Suppressor macrophage treated with lipopolysaccharide for 1 hour (primary cell): Measurements from ENCODE around the gene AMZ1.
A peak's percentile ranks its signal among the peaks of the same experiment; 100 is the strongest.
"Not testable (repeated sequence)": the region's sequence is repeated elsewhere in the genome, so short reads cannot be mapped to it uniquely, and the experiment has no call there.

ENCODE experiments used
- DNase-seq, 3 donors: peaks; one replicate each; pipeline ENCODE4 v3.0.0-alpha.2; 2020 to 2022

AMZ1 gene

GRCh38 chr7:2729893-2730716 is 42.1 kb downstream of the AMZ1 start:
- DNase-seq = no peak

DNA sequence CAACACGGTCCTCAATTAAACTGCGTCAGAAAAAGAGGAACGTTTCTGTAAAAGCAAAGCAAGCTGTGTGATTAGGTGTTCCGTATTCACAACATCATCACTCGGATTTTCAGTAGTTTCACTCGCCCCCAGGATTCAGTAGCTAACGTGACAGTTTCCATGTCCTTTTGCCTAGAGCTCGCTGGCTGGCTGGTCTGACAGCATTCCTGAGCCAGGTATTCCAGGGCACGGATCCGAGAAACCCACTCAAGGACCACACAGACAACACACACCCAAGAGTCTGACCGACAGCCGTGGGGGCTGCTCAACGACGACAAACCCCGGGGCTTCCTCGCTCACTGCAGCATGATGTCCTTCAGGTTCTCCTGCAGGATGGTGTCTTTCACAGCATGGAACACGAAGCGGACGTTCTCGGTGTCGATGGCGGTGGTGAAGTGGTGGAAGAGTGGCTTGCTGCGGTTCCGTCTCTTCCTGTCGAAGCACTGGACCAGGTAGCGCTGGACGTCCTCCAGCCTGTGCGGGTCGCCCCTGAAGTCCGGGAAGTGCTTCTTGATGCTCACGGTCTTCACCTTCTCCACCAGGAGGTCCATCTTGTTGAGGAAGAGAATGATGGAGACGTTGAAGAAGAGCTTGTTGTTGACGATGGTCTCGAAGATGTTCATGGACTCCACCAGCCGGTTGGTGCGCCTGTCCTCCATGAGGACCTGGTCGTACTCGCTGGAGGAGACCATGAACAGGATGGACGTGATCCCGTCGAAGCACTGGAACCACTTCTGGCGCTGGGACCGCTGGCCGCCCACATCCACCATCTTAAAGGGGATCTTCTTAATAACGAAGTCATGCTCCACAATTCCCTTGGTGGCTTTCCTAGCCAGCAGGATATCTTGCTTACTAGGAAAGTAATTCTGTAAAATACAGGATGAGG is 43.1 kb downstream of the AMZ1 start:
- no peak for DNase-seq

GRCh38 chr7:2732388-2732787 is 44.4 kb downstream of the AMZ1 start:
- DNase-seq = no peak

GRCh38 chr7:2732959-2733584 is 45.1 kb downstream of the AMZ1 start:
- peak; percentile 46 to 53 (median 49) for DNase-seq

GRCh38 chr7:2734084-2734686 is 46.2 kb downstream of the AMZ1 start:
- DNase-seq = peak; percentile 47 to 57 (median 48)

DNA sequence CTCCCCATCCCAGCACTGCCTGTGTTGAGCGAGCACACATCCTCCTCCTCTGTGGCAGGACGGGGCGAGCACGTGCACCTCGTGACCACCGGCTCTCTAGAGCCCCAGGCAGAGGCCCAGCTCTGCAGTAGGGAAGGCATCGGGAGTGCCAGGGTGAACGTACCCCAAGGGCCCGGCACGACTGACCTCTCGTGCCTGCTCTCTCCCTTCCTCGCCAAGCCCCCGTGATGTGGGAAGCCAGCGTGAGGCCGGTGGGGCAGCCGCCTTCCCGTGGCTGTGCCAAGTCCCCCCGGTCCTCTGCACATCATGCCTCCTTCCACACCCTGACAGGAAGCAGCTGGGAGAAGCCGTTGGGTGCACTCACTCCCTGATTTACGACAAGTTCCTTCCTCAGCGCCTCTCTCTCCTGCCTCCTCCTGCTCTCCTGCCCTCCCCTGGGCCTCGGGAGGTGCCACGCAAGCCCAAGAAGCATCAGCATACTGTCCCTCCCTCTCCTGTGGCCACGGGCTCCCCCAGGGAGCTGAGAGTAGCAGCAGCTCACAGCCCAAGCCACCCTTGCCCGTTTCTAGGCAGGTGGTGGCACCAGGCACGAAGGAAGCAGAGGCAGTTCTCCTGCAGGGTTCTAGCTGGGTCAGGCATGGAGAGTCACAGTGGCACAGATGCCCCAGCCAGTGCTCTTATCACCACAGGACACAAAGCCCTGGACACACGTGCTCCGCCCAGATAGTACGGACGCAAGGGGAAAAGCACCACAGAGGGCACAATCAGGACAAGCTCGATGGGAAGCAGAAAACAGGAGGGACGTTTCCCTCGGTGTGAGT is 47.0 kb downstream of the AMZ1 start:
- DNase-seq = peak; percentile 59 to 66 (median 66)

- DNase-seq = no peak
These were observed 47.7 kb downstream of the AMZ1 start for GRCh38 chr7:2735744-2736143.

GRCh38 chr7:2736411-2736914 is 48.5 kb downstream of the AMZ1 start:
- no peak for DNase-seq

DNA sequence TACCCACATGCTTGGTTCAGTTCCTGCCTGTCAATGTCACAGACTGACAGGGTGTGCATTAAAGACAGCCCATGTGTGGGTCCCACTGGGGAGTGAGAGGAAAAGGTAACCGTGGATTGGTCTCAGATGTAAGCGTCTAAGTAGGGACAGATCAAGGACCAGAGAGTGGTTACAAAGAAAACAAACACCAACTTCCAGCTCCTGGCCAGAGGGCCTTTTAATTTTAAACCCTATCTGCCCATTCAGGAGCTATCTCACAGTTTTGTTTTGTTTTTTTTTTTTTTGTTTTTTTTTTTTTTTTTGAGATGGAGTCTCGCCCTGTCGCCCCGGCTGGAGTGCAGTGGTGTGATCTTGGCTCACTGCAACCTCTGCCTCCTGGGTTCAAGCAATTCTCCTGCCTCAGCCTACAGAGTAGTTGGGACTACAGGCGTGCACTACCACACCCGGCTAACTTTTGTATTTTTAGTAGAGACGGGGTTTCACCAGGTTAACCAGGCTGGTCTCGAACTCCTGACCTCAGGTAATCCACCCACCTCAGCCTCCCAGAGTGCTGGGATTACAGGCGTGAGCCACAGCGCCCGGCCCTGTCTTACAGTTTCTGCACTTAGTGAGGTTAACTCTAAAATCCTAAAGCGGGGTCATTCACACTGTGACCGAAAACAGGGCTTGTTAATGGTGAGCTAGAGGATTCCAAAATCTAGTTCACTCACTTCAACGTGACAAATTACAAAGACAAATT is 49.2 kb downstream of the AMZ1 start:
- DNase-seq = not testable (repeated sequence)

GRCh38 chr7:2737771-2738540 is 50.0 kb downstream of the AMZ1 start:
- DNase-seq = peak; percentile 65 to 77 (median 71)

DNA sequence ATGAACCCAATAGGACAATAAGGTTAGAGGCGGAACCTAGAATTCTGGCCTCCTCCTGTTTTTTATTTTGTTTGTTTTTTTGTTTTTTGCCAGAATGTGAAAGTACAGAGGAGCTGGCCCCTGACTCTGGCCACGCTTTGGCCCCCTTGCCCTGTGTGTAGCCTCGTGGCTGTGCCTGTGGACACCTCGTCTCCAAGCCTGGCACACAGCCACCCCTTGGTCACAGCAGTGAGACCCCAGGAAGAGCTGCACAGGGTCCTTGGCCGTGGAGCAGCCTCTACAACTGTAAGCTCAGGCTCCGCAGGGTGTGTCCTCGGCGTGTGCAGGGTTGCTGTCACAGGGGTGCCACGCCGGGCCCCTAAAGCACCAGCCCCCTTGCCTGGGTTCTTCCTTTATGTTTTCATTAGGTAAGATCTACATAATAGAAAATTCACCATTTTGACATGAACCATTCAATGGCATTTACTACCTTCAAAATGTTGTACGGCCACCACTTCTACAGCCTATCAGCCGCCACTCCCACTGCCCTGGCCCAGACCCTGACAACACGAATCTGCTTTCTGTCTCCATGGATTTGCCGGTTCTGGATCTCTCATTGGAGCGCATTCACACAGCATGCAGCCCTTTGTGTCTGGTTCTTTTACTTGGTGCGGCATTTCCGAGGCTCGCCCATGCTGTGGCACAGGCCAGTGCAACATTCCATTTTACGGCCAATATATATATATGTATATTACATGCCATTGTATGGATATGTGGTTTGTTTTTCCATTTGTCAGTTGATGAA is 51.0 kb downstream of the AMZ1 start:
- no peak for DNase-seq

DNA sequence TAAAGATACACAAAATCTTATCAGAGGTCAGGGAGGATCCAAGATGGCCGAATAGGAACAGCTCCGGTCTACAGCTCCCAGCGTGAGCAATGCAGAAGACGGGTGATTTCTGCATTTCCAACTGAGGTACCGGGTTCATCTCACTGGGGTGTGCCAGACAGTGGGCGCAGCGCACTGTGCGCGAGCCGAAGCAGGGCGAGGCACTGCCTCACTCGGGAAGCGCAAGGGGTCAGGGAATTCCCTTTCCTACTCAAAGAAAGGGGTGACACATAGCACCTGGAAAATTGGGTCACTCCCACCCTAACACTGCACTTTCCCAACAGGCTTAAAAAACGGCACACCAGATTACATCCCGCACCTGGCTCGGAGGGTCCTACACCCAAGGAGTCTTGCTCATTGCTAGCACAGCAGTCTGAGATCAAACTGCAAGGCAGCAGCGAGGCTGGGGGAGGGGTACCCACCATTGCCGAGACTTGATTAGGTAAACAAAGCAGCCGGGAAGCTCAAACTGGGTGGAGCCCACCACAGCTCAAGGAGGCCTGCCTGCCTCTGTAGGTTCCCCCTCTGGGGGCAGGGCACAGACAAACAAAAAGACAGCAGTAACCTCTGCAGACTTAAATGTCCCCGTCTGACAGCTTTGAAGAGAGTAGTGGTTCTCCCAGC is 55.7 kb downstream of the AMZ1 start:
- not testable (repeated sequence) for DNase-seq

DNA sequence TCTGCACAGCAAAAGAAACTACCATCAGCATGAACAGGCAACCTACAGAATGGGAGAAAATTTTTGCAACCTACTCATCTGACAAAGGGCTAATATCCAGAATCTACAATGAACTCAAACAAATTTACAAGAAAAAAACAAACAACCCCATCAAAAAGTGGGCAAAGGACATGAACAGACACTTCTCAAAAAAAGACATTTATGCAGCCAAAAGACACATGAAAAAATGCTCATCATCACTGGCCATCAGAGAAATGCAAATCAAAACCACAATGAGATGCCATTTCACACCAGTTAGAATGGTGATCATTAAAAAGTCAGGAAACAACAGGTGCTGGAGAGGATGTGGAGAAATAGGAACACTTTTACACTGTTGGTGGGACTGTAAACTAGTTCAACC is 60.7 kb downstream of the AMZ1 start:
- not testable (repeated sequence) for DNase-seq

GRCh38 chr7:2750004-2750407 is 62.0 kb downstream of the AMZ1 start:
- DNase-seq = no peak

DNA sequence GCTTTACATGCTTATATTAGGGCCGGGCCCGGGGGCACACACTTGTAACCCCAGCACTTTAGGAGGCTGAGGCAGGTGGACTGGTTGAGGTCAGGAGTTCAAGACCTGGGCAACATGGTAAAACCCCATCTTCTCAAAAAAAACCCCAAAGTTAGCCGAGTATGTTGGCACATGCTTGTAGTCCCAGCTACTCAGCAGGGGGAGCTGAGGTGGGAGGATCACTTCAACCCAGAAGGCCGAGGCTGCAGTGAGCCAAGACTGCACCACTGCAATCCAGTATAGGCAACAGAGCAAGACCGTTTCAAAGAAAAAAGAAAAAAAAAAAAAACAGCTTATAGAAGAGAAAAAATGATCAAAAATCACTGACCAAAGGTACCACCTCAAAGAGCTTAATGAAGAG is 63.1 kb downstream of the AMZ1 start:
- no peak for DNase-seq

DNA sequence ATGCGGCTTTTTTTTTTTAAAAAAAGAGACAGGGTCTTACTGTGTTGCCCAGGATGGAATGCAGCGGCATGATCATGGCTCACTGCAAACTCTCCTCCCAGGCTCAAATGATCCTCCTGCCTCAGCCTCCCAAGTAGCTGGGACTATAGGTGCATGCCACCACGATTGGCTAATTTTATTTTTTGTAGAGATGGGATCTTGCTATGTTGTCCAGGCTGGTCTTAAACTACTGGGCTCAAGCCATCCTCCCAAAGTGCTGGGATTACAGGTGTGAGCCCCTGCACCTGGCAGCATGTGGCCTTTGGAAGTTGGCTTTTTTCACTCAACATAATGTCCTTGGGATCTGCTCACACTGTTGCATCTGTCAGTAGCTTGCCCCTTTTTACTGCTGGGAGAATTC is 65.1 kb downstream of the AMZ1 start:
- no peak for DNase-seq

DNA sequence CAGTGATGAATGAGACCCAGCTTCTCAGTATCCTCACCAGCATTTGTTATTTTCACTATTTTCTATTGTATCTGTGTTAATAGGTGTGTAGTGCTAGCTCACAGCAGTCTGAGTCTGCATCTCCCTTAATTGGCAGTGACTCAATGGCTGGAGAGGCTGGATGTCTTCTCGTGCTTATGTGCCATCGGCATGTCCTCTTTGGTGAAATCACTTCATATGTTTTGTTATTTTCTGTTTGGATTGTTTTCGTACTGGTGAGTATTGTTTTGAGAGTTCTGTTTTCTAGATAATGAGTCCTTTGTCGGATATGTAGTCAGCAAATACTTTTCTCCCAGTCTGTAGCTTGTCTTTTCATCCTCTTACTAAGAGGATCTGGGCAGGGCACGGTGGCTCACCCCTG is 66.1 kb downstream of the AMZ1 start:
- no peak for DNase-seq

- no peak for DNase-seq
These were observed 66.9 kb downstream of the AMZ1 start for GRCh38 chr7:2754912-2755311.

DNA sequence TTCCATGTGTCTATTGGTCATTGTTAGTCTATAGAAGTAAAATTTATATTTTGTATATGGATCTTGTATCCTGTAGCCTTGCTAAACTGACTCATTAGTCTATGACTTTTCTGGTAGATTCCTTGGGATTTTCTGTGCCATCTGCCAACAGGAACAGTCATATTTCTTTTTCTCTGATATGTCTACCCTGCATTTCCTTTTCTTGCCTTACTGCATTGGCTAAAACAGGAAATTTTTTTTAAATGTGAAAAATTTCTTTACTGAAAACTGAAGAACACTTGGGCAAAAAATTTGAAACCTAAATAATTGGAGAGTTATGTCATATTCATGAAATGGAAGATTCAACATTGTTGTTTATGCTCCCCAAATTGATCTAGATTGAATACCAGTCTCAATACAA is 67.5 kb downstream of the AMZ1 start:
- peak; percentile 58 to 88 (median 78) for DNase-seq
